Liver (tissue), 3 donors: ENCODE measurements around the gene RBFOX1.

ENCODE experiments used
- CTCF ChIP-seq: fragments of 150-350 bp; IDR thresholded peaks from 2 replicates; pipeline ENCODE4 v1.5.1; 2017; ENCODE audit warnings: improper control_type of control experiment, low read depth, low read length; ENCODE audit not compliant: missing input control
- EGR1 ChIP-seq, 2 donors: IDR thresholded peaks; 2 replicates each; pipeline ENCODE4 v1.6.1; 2016 to 2018; ENCODE audit warnings: antibody characterized with exemption in 2 of 2, low read depth in 2 of 2
- REST ChIP-seq: IDR thresholded peaks from 2 replicates; pipeline ENCODE4 v1.6.1; 2016; ENCODE audit warnings: antibody characterized with exemption, mild to moderate bottlenecking
- SP1 ChIP-seq: IDR thresholded peaks from 2 replicates; pipeline ENCODE4 v1.6.1; 2018; ENCODE audit warnings: antibody characterized with exemption, mild to moderate bottlenecking
- TAF1 ChIP-seq: conservative IDR thresholded peaks from 2 replicates; pipeline ENCODE4 v1.6.1; 2016; ENCODE audit warnings: antibody characterized with exemption, mild to moderate bottlenecking
- YY1 ChIP-seq: IDR thresholded peaks from 2 replicates; pipeline ENCODE4 v1.6.1; 2016; ENCODE audit warnings: antibody characterized with exemption, mild to moderate bottlenecking
- donor health status: healthy.
- donor health status: healthy.

- TF ChIP-seq CTCF (no peak), TAF1 (no peak), SP1 (no peak), YY1 (no peak), REST (no peak), EGR1 (IDR thresholded peaks at IDR 0.05; ENCODE audit: low read depth in 2 of 2) (no peak)
Measured at GRCh38 chr16:7452090-7452489, 119.4 kb downstream of the RBFOX1 start.
